Caki2 (cell line): Measurements from ENCODE around the gene POLR2C. TPM values are rescaled to one million over a fixed set of nuclear protein-coding genes. Genes with fewer than 3 reads are reported as not detected.
"Not testable (repeated sequence)": the region's sequence is repeated elsewhere in the genome, so short reads cannot be mapped to it uniquely, and the experiment has no call there.

Experiments used
- DNase-seq: peaks from one replicate; pipeline ENCODE4 v3.0.0-alpha.2; 2015; ENCODE audit warnings: low read depth
- in situ Hi-C: cut with HindIII; loops from 2 replicates; pipeline ENCODE4 v1.10.0; 2016; ENCODE audit warnings: low sequenced_read_pairs, low pct_unique_long_range_greater_than_20kb, mixed read lengths
- total RNA-seq: library from RNA; depleted of rRNA; stranded (reverse); fragments of >200 nt; shearing (Covaris generic); gene quantifications from 2 replicates; pipeline ENCODE4 v1.2.3, GENCODE V29; 2014; ENCODE audit warnings: low replicate concordance

Gene POLR2C
- total RNA-seq, 1 experiment from 2014 or later: 225 TPM

DNA sequence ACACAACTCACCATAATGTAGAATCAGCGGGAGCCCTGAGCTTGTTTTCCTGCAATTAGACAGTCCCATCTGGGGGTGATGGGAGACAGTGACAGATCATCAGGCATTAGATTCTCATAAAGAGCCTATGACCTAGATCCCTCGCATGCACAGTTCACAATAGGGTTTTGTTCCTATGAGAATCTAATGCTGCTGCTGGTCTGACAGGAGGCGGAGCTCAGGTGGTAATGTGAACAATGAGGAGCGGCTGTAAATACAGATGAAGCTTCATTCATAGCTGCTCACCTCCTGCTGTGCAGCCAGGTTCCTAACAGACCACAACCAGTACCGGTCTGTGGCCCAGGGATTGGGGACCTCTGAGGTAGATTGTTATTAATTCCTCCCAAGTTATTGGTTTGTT lies 26.8 kb downstream of the POLR2C start:
- no peak for DNase-seq
- in situ Hi-C loops: no loop called here

DNA sequence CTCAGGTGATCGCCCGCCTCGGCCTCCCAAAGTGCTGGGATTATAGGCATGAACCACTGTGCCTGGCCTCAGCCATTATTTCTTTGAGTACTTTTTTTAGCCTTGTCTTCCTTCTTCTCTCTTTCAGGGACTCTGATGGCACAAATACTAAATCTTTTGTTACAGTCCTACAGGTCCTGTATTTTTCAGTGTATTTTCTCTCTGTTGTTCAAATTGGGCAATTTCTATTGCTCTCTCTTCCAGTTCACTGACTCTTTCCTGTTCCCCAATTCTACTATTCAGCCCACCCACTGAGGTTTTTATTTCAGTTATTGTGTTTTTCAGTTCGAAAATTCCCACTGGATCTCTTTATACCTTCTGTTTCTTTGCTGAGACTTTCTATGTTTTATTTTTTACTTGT lies 31.3 kb downstream of the POLR2C start:
- in situ Hi-C loops: no loop called here
- DNase-seq: no peak

DNA sequence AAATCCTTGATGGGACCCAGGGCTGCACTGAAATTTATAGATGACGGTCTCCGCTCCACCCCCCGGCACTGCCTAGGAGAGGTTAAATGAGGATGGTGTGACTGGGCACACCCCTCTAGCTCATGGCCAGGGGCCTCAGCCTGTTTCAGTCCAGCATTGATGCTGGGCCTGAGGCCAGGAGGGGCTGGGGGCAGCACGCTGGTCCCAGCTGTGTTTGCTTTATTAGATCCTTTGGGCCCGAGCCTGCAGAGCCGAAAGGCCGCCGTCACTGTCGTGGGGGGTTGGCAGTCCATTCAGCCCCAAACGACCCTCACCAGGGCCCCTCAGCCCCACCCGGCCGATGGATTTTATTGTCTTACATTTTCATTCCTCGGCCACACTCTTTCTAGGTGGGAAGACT lies 34.6 kb downstream of the POLR2C start:
- DNase-seq: no peak
- in situ Hi-C loops: no loop called here

DNA sequence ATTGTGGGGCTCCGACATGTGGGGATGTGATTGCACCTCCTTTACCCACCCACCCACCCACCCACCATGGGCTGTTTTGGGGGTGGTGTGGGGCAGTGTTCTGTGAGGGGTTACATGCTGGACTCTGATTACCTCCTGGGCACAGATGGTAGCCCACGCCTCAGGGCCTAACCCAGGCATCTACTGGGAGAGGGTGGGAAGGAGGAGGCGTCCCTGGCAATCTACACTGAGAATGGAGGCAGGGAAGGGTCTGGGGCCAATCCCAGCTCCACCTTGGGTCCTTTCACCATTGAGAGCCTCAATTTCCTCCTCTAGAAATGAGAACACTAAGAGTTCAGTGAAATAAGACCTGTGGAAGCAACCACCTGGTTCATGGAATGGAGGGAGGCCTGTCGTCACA lies 35.6 kb downstream of the POLR2C start:
- DNase-seq: no peak

DNA sequence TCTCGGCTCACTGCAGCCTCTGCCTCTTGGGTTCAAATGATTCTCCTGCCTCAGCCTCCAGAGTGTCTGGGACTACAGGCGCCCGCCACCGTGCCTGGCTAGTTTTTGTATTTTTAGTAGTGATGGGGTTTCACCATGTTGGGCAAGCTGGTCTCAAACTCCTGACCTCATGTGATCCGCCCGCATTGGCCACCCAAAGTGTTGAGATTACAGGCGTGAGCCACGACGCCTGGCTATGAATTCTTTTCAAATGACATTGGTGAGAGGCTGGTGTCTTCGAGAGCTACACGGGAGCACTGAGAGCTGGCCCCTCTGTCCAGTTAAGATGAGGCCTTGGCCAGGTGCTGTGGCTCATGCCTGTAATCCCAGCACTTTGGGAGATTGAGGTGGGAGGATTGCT lies 37.5 kb downstream of the POLR2C start:
- in situ Hi-C loops, DNase-seq: not testable (repeated sequence)

More for the DNA sequence above, 35.6 kb downstream of the POLR2C start:
- in situ Hi-C loops: no loop called here

DNA sequence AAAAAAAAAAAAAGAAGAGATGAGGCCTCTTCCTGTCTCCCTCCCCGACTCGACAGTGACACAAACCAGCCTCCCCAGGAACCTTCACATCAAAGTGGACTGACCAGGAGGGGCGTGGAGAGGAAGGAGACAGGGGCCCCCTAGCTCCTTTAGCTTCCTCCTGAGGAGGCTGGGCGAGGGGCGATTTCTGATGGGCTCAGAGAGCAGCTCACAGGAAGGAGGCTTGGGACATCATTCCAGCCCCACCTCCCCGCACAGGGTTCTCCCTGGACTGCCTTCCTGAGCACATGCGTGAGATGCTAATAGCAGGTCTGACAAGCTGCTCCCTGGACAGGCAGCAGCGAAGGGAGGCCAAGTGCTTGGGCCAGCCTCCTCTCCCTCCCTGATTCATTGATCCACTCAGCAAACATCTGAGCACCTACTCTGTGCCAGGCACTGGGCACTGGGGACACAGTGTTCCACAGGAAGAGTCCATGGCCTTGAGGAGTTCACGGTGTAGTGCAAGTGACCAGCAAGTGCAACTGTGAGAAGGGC lies 38.2 kb downstream of the POLR2C start:
- in situ Hi-C loops: no loop called here
- no peak for DNase-seq

DNA sequence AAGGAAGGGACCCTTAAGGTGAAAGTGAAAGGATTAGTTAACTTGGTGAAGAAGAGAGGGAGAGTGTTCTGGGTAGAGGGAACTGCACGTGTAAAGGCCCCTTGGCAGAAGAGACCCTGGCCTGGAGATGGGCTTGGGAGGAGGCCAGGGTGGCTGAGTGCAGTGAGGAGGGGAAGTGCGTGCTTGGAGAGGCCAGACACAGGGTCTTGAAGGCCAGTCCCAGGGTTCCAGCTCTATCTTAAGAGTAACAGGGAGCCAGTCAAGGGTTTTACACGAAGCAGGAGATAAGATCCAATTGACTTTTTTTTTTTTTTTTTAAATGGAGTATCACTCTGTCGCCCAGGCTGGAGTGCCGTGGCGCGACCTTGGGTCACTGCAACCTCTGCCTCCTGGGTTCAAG lies 39.0 kb downstream of the POLR2C start:
- DNase-seq: no peak
- in situ Hi-C loops: no loop called here

DNA sequence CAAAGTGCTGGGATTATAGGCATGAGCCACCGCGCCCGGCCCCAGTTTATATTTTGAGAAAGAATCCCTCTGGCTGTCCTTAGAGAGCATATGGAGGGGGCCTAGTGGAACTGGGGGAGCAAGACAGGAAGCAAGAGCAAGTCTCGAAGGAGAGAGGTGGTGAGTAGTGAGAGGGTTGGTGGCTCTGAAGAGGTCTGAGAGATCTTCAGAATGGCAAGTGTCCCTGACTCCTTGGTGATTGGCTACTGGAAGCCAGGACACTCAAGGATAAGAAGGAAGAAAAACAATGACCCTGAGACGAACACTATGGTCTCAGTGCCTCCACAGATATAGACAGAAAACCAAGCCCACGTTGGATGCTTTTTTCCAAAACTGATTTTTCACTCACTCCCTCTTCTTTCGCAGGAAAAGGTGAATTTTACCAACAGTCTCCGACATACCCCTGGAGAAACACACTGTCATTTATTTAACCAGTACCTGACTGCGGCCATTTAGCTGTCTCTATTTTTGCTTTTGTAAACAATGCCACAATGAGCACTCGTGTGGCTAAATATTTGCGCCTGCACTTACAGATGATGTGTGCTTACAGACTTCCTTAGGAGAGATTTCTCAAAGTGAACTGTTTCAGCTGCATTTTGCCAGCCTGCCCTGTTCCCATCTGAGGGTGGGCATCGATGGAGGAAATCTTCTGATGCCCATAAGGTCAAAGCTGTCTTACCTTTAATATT lies 39.7 kb downstream of the POLR2C start:
- no peak for DNase-seq
- in situ Hi-C loops: no loop called here

DNA sequence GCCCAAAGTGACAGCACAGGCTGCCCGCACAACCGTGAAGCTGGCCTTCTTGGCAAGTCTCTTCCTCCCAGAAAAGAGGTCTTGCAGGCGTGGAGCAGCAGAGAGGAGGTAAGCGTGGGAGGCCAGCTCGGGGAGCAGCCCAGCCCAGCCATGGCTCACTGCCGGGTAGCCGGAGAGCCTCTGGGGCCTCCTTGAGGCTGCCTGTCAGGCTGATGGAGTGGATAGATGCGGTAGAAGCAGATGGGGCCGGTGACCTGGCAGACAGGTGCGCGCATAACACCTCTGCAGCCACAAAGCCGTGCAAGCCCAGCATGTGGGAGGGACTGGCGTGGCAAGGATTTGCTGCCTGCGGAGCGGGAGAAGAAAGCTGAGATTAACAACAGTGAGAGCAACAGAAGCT lies 40.9 kb downstream of the POLR2C start:
- in situ Hi-C loops: no loop called here
- no peak for DNase-seq

DNA sequence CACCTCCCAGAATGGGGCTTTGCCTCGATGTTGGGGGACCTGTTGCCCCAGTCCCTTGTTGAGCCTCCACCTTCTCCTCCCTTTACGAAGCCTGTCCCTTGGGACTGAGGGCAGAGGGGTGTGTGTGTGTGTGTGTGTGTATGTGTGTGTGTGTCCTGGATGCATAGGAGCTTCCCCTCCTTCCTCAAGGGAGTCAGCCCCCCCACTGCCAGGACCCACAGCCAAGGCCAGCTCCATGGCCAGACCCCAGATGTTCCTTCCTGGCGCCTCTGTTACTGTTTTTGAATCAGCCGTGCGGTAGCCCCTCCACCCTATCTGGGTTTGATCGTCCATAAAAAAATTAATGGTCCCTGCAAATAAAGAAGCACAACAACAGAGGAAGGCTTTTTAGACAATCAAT lies 41.5 kb downstream of the POLR2C start:
- DNase-seq: no peak
- in situ Hi-C loops: no loop called here

DNA sequence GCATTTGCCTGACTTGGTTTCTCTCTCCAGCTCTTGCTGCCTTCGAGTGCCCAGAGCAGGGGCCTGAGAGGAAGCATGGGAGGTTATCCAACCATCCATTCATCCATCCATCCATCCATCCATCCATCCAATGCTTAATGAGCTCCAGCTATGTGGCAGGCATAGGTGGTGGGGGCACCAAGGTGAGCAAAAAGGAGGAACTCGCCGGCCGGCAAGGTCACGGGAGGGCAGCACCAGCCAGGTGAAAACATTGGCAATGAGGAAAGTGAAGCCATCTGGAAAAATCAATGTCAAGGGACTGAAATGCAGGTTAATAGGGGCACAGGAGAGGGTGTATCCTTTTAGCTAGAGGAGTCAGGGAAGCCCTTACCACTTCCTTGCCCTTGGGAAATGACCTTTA lies 42.0 kb downstream of the POLR2C start:
- in situ Hi-C loops: no loop called here

DNA sequence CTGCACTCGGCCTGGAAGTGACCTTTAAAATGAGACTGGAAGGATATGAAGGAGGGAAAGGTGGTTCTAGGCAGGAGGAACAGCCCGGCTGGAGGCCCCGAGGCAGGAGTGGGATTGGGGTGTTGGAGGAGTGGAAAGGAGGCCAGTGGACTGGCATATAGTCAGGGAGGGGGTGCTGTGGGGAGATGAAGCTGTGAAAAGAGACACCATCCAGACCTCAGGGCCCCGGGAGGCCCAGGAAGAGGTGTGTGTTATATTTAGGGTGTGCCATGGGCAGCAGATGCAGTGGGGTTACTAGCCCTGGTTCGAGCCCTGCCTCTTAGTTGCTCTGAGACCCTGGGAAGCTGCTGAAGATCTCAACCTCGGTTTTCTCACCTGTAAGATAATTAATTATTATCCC lies 42.7 kb downstream of the POLR2C start:
- DNase-seq: no peak
- in situ Hi-C loops: no loop called here

More for the DNA sequence above, 42.0 kb downstream of the POLR2C start:
- DNase-seq: no peak

DNA sequence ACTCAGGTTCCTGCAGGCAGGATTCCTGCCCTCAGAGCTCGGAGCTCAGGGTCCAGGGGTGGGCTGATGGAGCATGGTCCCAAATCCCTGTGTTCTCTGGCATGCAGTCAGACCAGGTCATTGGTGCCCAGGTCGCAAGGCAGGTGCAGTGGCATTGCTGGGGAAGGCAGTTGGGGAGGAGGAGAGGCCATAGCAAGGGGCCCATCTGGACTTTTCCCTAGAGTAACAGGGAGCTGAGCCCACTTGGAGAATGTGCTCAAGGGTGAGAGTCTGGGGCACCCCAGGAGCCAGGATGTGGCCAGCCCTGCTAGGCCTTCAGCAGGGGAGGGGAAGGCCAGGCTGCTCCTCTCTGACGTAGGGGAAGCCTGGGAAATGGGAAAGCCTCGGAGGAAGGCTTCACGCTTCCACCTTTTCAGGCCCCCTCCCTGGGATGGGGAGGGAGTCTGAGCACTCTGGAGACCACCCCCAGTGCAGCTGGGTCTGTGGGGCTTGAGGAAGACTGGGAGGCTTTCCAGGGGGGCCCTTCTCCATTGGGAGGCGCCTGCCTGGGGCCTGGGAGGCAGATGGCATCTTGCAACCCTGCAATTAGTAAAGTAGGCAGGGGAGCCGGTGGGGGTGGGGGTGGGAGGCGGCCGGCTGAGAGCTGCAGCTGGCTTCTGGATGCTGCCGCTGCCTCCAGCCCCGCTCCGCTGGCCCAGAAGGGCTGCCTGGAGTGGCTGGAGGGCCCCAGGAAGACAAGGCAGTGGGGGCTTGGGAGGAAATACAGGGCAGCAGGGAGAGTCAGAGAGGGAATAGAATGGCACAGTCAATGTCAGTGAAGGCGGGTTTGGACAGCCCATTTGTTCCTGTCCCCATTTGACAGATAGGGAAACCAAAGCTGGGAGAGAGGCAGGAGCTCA lies 44.9 kb downstream of the POLR2C start:
- in situ Hi-C loops: no loop called here
- no peak for DNase-seq

DNA sequence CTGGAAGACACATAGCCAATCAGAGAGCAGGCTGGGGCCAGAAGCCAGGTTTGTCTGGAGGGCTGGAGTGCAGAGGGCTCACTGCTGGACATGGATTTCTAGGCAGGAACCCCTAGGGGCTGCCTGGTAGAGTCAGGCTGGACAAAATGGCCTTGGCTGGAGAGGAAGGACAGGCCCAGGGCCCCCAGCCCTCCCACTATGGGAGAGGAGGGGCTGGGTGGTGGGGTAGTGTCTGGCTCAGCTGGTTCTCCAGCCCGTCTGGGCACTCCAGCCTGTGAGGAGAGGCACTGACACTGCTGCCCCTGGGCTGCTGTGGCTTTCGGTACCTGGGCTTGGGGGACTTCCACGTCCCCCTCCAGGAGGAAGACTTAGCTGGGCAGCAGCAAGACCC lies 45.6 kb downstream of the POLR2C start:
- DNase-seq: no peak
- in situ Hi-C loops: no loop called here

DNA sequence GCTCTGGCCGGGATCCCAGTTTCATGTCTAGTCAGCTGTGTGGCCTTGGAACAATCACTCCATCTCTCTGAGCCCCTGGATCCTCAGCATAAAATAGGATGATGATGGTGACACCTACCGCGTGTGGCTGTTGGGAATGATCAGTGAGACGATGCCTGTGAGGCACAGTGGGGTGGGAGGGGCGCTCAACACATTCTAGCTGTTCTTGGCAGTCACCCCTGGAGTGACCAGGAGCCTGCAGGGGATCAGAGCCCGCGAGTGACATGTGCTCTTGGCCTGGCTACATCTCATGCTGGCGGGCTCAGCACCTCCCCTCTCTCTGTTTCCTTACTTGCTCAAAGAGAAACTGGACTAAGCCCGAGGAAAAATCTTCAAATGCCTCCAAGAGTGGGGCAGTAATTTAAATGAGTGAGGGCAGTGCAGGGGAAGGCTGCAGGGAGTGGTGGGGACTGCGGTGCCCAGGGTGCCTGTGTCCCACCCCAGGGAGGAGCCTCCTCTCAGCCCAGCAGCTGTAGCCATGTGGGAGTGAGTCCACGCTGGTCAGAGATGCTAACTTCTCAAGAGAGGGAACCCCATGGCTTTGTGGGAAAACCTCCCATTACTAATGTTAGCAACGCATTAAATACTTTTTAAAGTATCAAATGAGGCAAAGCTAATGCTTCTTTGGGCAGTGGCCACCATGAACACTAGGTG lies 46.9 kb downstream of the POLR2C start:
- no peak for DNase-seq
- in situ Hi-C loops: no loop called here

DNA sequence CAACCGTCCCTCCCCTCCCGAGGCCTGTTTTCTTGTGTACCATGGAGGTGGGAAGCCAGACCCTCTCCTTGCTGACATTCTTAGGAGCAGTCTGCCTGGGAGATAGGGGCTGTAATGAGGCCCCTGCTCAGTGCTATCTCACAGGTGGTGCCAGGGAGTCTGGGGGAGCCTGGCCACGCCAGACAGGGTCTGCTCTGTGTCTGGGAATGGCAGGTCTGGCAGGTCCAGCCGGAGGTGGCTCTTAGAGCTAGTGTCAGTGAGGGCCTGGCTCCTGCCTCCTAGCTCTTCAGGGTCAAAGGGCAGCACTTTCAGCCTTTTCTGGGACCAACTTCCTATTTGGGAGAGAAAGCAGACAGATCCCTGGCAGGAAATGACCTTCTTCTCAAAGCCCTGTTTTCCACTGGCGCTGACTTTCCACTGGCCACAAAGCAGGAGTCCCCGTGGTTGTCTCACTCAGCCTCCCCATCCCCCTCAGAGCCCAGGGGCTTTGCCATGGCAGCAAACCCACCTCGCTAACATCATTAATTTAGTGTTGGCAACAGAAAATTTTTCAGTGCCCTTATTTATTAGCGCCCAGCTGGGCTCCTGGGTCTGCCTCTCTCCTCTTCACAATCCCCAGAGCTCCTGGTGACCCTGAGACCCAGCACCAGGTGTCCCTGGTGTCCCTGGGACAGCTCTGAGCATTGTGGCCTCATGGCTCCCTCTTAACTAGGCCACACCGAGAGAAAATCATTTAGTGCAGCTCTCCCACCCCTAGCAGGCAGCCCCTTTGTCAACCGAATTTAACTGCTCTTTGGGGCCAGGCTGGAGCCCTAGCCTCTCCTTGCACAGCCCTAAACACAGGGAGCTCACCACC lies 47.8 kb downstream of the POLR2C start:
- no peak for DNase-seq
- in situ Hi-C loops: no loop called here

DNA sequence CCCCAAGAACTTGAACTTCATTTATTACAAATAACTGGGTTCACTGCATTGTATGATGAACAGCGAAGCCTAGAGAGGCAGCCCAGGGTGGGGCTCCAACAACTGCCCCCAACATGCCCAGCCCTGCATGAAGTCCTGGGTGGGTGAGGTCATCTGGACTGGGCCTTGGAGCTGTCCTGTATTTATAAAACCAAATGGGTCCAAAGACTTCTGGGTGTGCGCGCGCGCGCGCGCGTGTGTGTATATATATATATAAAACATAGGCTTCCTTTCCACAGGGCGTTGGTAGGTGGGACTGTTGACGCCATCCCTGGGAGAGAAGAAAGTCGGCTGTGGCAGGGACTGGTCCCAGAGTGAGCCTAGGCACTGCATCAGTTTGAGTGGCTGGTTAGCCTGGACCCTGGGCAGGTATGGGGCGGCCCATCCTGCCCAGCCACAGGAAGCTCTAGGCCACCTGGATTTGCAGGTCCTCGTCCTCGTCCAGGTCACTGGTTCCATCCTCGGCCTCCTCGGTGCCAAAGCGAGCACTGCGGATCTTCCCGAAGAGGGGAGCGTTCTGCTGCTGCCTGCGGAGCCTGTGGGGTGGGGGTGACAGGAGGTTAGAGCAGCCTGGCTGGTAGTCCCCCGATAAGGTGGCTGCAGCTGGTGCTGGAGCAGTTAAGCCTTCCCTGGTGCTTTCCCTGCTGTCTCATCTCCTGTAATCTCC lies 50.0 kb downstream of the POLR2C start:
- DNase-seq: no peak
- in situ Hi-C loops: no loop called here
